Stimulated activated CD4-positive, alpha-beta T cell treated with anti-CD3 and anti-CD28 coated beads, Interleukin-15, amount 100 ng/mL, for 1 hour (primary cell): ENCODE data around the gene IGF2BP2.
"Not testable (repeated sequence)": the region's sequence is repeated elsewhere in the genome, so short reads cannot be mapped to it uniquely, and the experiment has no call there.

Source experiments
- DNase-seq, 2 donors: peaks; one replicate each; pipeline ENCODE4 v3.0.0-alpha.2; 2020; ENCODE audit warnings: low read depth in 1 of 2, low spot score in 1 of 2

The IGF2BP2 gene

DNA sequence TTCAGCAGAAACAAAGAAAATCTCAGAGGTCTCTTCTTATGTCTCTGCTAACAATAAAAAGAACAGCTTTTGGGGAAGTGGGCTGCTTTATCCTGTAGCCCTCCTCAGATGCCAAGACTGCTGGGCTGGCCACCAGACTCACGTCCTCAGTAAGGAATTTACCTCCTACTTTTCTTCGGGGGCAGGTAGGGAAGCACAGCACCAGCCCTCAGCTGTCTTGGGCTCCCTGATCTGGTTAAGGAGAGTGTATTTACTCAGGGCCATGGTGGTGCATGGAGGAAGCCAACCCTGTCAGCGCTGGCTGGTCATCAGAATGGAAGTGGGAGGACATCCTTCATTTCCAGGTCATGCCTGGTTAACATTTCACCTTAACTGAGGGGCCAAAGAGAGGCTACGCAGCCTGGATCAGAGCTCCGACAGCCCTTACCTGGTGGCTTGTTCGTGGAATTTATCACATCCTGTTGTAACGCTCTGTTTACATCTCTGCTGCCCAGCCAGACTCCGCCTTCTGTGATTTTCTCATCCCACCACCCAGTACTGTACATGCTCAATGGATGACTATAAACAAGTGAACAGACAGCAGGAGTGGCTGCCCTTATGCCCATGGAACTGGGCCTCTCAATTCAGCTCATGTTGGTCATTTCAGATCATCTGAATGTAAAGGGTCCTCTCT, 108.3 kb downstream of the IGF2BP2 start:
- no peak for DNase-seq

DNA sequence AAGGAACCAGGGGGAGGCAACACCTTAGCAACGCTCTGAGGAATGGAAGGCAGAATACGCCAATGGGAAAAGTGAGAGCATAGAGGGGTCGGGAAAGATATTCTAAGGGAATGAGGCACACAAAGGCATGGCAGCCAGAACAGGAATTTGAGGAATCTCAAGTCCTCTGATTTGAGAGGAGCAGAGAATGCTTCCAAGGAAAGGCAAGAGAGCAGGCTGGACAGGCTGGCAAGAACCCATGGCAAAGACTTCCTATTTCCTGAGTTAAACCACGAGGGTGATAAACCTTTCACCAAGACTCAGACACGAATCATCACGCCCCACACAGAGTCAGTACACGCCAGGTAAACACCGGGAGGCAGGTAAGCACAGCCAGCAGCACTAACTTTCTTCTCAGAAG, 109.8 kb downstream of the IGF2BP2 start:
- no peak for DNase-seq

- no peak for DNase-seq
Observed at GRCh38 chr3:185714085-185714484, 110.8 kb downstream of the IGF2BP2 start.

GRCh38 chr3:185713015-185713414, 111.8 kb downstream of the IGF2BP2 start:
- DNase-seq = no peak

GRCh38 chr3:185712337-185712736, 112.5 kb downstream of the IGF2BP2 start:
- no peak for DNase-seq

- DNase-seq = no peak
Observed at GRCh38 chr3:185711255-185711870, 113.5 kb downstream of the IGF2BP2 start.

DNA sequence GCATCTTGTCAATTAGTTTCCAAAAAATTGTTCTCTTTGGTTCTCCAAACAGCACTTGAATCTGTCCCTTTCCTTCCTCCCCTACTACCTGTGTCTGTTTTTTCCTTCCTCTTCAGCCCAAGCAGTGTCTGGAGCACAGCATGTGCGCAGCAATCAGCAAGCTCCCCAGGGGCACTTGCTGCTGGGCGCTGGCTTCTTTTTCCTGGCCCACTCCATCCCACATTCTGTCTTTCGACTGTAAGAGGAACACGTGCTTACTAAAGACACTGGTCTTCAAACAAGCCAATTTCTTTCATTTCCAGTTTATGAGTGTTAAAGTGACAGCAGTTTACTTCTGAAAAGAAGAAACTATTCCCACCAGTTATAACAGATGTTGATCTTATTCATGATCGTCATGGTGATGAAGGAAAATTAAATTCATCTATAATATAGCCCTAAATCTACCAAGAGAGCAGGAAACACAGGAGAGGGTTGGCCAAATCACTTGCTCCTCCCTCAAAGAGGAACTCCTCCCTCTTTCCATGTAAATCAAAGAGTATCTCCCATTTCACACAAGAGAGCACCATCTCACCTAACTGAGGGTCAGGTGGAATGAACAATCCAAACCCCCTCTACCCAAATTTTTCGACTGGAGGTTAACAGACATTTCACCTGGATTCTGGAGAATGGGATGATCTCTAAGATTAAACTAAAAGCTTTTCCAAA, 115.4 kb downstream of the IGF2BP2 start:
- DNase-seq = no peak

DNA sequence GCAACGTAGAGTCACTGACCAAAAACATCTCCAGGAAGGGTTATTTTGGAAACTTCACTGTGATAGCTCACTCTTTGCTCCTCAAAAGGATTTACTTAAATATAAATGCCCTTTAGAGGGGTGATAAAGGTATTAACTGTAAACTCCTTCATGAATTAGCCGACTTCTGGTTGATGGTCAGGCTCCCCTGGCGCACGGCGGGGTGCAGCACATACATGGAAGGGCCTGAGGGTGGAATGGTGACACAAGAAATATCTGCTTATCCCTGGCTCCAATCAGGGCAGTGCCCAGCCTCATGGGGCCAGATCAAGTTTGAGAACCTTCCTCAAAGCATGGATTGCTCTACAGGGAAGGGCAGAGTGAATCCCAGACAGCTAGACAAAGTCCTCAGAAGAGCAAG, 116.5 kb downstream of the IGF2BP2 start:
- no peak for DNase-seq

DNA sequence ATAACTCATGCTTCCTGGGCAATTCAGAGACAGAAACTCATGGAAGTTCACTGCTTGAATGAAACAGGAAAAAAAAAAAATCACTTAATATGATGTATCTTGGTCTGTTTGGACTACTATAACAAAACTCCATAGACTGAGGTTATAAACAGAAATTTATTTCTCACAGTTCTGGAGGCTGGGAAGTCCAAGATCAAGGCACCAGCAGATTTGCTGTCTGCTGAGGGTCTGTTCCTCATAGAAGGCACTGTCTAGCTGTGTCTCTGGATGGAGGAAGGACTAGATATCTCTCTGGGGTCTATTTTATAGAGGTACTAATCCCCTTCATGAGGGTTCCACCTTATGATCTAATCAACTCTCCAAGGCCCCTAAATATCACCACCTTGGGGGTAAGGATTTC, 119.3 kb downstream of the IGF2BP2 start:
- DNase-seq = no peak

DNA sequence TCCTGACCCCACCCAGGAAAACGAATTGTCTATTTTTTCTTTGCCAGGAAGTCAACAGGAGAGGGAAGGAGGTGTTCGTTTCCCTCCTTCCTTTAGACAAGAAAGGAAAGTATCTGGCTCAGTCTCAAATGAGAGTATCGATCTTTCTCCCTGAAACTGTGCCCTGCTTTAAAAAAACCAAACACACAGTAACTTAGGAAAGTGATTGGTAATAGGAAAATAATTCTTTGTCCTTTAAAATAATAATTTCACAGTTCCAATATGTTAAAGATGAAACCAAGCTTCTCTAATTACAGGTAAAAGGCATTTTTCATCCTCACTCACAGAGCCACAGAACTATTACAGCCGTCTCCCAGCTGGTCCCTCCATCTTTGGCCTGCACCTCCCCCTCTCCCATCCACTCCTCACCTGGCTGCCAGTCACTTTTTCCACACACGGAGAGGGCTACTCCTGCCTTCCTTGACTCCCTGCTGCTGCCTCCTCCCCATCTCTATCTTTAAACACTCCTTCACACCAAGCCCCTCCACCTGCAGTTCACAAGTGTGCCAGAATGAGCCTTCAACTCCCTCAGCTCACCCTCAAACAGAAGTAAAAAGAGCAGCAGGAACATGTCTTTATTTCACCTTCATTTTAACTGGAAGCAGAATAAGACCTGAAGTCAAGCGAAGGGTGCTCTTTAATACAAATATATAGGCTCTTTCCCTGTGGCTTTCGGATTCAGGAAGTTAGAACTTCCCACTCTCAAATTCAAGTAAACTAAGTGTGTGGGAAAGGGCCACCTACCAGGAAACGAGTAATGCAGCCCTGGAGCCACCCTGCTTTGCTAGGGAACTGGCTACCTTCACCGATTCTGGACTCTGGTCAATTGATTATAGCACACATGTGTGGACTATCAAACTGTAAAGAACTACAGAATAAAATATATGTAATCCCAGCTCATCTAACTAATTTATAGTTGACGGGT, 122.3 kb downstream of the IGF2BP2 start:
- DNase-seq = no peak

DNA sequence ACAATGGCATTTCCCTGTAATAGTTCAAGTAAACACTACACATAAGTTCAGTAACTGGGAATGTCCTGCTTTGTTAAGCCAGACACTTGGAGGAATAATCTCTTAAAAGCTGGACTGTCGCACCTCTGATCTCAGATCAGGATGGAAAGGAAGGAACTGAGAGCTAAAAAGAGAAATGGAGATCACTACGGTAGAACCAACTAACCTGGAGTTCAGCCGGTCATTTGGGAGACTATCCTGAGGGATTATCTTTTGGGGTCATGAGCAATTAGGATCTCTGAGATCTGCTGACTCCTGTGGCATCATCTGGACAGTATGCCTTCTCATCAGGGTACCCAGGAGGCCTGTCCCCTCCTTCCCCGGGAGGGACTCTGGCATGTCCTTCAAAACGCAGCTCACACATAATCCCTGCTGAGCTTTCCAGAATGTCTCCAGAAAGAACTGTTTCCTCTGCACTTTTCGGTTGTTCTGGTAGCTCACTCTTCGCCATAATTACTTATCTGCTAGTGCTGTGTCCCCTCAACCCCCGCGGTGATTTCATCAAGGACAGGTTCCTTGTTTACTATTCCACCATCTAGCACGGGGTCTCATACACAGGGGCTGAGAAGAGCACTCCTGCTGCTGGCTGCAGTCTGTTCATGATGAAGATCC, 123.1 kb downstream of the IGF2BP2 start:
- DNase-seq = no peak

- DNase-seq = no peak
Observed at GRCh38 chr3:185699927-185700326, 124.9 kb downstream of the IGF2BP2 start.

- DNase-seq = not testable (repeated sequence)
Observed at GRCh38 chr3:185697228-185697627, 127.6 kb downstream of the IGF2BP2 start.

GRCh38 chr3:185696039-185696438, 128.8 kb downstream of the IGF2BP2 start:
- DNase-seq = no peak

DNA sequence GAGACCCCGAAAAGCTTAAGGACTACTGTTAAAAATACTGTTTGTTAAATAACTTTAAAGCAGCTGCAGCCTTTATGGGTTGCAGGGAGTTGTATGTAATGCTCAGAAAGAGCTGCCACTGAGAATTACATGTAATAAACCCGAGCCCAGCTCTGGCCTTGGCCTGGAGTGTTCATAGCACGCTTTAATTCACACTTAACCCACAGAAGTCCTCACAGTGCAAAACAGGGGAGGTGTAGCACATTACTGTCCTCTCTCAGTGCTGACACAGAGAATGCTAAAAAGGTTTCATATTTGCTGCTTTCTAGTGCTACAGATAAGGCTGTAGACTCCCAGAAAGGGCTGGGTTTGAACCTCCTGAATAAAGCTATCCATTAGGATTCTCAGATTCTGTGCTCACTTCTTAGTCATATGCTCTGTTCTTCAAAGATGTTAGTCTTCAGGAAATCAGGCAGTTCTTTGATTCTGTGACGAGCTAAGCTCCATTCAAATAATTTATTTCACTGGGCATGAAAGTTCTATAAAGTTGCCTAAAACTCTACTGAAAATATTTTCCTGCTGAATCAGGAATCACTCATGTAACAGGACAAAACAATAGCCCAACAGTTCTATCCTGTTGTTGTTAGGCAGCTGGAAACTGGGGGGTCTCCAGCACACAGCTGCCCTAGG, 130.7 kb downstream of the IGF2BP2 start:
- no peak for DNase-seq

DNA sequence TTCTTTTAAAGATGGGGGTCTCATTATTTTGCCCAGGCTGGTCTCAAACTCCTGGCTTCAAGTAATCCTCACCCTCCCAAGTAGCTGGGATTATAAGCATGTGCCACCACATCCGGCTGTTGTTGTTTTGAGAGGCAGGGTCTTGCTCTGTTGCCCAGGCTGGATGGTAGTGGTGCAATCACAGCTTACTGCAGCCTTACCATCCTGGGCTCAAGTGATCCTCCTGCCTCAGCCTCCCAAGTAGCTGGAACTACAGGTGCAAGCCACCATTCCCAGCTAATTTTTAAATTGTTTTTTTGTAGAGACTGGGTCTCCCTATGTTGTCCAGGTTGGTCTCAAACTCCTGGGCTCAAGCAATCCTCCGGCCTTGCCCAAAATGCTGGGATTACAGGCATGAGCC, 133.2 kb downstream of the IGF2BP2 start:
- DNase-seq = no peak

- DNase-seq = no peak
Observed at GRCh38 chr3:185687271-185687878, 137.5 kb downstream of the IGF2BP2 start.

DNA sequence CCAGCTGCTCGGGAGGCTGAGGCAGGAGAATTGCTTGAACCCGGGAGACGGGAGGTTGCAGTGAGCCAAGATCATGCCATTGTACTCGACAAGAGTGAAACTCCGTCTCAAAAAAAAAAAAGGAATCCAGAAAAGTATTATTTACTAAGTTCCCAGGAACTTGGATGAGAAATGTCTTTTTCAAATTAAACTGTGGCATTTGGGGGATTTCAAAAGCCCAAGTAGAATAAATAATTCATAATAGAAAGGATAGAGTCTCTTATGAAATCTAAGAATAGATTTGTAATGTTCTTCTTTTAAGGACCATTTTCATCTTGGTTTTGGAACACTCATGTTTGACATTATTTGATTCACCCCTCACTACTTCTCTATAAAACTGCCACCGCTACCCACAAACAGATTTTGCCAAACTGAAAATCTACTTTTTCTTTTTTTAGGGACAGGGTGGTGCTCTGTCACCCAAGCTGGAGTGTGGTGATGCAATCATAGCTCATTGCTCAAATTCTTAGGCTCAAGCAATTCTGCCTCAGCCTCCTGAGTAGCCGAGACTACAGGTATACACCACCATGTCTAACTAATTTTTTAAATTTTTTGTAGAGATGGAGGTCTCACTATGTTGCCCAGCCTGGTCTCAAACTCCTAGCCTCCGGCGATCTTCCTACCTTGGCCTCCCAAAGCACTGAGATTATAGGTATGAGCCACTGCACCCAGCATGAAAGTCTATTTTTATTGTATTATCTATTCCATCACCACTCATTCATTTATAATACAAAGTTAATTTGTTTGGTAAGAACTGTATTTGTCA, 139.4 kb downstream of the IGF2BP2 start:
- no peak for DNase-seq

GRCh38 chr3:185680231-185680630, 144.6 kb downstream of the IGF2BP2 start:
- DNase-seq = no peak
